ENCODE data around the gene MMEL1. TPM values are rescaled to one million over a fixed set of nuclear protein-coding genes. Genes with fewer than 3 reads are reported as not detected.

The MMEL1 gene
- total RNA-seq, 1 experiment from 2014 or later: 0.46 TPM

GRCh38 chr1:2561898-2562895 lies 70.6 kb downstream of the MMEL1 start:
- Histone ChIP-seq H3K4me1 (ENCODE audit: control insufficient read depth, insufficient read depth, low read length) (peaks cover 2% of the 10 kb centered on the region), H3K4me3 (ENCODE audit: low read depth in 2 of 2, low read length in 2 of 2) (no peak overlapping the region), H3K9me3 (ENCODE audit: control insufficient read depth, insufficient read depth, low read depth, low read length) (no peaks in the 10 kb centered on the region), H3K27ac (ENCODE audit: low read length) (no peak overlapping the region), H3K27me3 (ENCODE audit: control insufficient read depth, insufficient read depth, low read length) (no peaks in the 10 kb centered on the region), H3K36me3 (ENCODE audit: control insufficient read depth, insufficient read depth, low read length) (no peaks in the 10 kb centered on the region)
- no TSS peak for BruUV-seq (replicated peaks)
- POLR2A ChIA-PET: interaction anchor here (0.6 to 0.7 kb wide), 2 partner anchors 127 to 637 kb away, joined by 3 to 11 read pairs; no protein-coding TSS in a partner anchor
- TF ChIP-seq TCF7L2 (IDR thresholded peaks at IDR 0.05; ENCODE audit: low read depth, low read length): no peak
- no peak for TF ChIP-seq SIN3A (IDR thresholded peaks at IDR 0.05; ENCODE audit: borderline replicate concordance, insufficient read depth, low read depth, low read length)
- no peak for TF ChIP-seq POLR2AphosphoS5 (IDR thresholded peaks at IDR 0.05; ENCODE audit: low read depth, low read length)
- no peak; the same call in 1 of the 2 replicates for TF ChIP-seq CTCF (IDR thresholded peaks at IDR 0.05)
- TF ChIP-seq REST (IDR thresholded peaks at IDR 0.05; ENCODE audit: insufficient read depth in 1 of 2, low read depth in 2 of 2, low read length in 1 of 2): no peak
- in situ Hi-C loops (cut with HindIII; ENCODE audit: low pct_unique_long_range_greater_than_20kb, low sequenced_read_pairs): no loop called here
- DNase-seq (ENCODE audit: low read depth, low spot score) (no peak), ATAC-seq (no peak; the same call in 1 of the 2 replicates)
- CTCF ChIA-PET: interaction anchor here (0.6 to 1.3 kb wide), 3 partner anchors 18 to 60 kb away, joined by 3 to 15 read pairs (median 4); no protein-coding TSS in a partner anchor
- intact Hi-C loops (cut with micrococcal nuclease; ENCODE audit: unreplicated experiment): no loop called here

GRCh38 chr1:2561446-2561845 lies 71.4 kb downstream of the MMEL1 start:
- in situ Hi-C loops (cut with HindIII; ENCODE audit: low pct_unique_long_range_greater_than_20kb, low sequenced_read_pairs) (no loop called here), intact Hi-C loops (cut with micrococcal nuclease; ENCODE audit: unreplicated experiment) (no loop called here)
- peaks cover 8% of the 10 kb centered on the region for H3K4me1 ChIP-seq (ENCODE audit: control insufficient read depth, insufficient read depth, low read length)
- no peaks in the 10 kb centered on the region for H3K27me3 ChIP-seq (ENCODE audit: control insufficient read depth, insufficient read depth, low read length)
- no peaks in the 10 kb centered on the region for H3K36me3 ChIP-seq (ENCODE audit: control insufficient read depth, insufficient read depth, low read length)
- TF ChIP-seq CTCF (IDR thresholded peaks at IDR 0.05) (no peak), SIN3A (IDR thresholded peaks at IDR 0.05; ENCODE audit: borderline replicate concordance, insufficient read depth, low read depth, low read length) (no peak), TCF7L2 (IDR thresholded peaks at IDR 0.05; ENCODE audit: low read depth, low read length) (no peak)
- H3K9me3 ChIP-seq (ENCODE audit: control insufficient read depth, insufficient read depth, low read depth, low read length): no peaks in the 10 kb centered on the region
- ChIA-PET CTCF (interaction anchor here (0.8 to 1.3 kb wide), 2 partner anchors 17 to 44 kb away, joined by 3 to 4 read pairs; no protein-coding TSS in a partner anchor), POLR2A (no interaction called here)
- no peak overlapping the region for H3K27ac ChIP-seq (ENCODE audit: low read length)
- ATAC-seq: no peak
- no peak for DNase-seq (ENCODE audit: low read depth, low spot score)
- no TSS peak for BruUV-seq (replicated peaks)
- no peak overlapping the region for H3K4me3 ChIP-seq (ENCODE audit: low read depth in 2 of 2, low read length in 2 of 2)

All from Panc1 (cell line).